ENCODE data around the gene CRX.
A peak's percentile ranks its signal among the peaks of the same experiment; 100 is the strongest.
"Not testable (repeated sequence)": the region's sequence is repeated elsewhere in the genome, so short reads cannot be mapped to it uniquely, and the experiment has no call there.

CRX gene

DNA sequence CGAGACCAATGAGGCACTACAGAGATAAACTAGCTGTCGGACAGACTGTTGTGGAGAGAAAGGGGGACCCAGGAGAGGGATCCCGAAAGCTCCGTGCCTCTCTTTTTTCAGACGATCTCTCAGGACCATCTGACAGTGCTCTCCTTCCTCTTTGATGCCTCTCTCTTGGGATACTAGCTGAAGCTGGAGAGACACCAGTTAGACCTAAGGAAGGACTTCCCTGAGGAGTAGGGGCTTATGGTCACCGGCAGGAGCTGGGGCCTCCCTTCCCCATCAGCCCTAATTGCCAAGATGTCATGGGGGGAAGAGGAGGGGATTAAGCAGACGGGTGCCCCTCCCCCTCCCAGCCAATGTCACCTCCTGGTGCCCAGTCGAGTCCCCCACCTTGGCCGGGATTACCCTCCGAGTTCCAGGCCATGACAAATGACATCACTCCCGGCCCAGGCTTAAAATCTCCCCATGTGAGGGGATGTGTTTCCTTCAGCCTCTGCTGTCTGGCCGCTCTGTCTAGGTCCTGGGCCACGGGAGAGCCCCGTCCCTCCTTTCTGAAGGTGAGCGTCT is at the start of gene CRX:
Gene CRX, plus strand, starts transcription at position 478 of the 561 bp plus-strand sequence. CDS start 12,507 bp downstream, outside the sequence.
- Mint-ChIP-seq H3K27ac (no peak within 1 kb of the TSS), H3K4me1 (no peaks in the 10 kb centered on the region), H3K36me3 (ENCODE audit: low read depth) (no peaks in the 10 kb centered on the region), H3K27me3 (peaks cover 29% of the 10 kb centered on the region), H3K4me3 (no peak within 1 kb of the TSS), H3K9me3 (no peaks in the 10 kb centered on the region)
- DNase-seq (no peak), ATAC-seq (no peak)

DNA sequence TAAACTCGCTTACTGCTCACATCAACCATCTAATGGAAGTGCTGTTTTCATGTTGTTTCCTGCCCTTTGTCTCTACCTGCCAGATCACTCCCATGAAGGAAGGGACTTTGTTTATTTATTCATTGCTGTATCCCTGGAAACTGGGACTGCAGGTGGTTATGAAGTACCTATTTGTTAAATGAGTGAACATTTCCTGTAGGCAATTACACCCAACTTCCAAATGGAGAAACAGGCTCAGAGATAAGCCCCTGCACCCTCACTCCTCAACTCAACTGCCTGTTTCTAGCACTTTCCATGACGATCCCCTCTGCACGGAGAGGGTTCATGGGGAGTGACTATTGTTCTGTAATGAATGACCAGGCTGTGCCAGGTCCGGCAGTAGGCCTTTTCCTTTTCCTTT is 45.2 kb upstream of the CRX start:
- H3K9me3 Mint-ChIP-seq: no peaks in the 10 kb centered on the region
- no peak for DNase-seq
- ATAC-seq: no peak
- H3K36me3 Mint-ChIP-seq (ENCODE audit: low read depth): peaks cover 9% of the 10 kb centered on the region
- no peak overlapping the region for H3K27ac Mint-ChIP-seq
- H3K4me3 Mint-ChIP-seq: no peak overlapping the region
- peaks cover 17% of the 10 kb centered on the region for H3K4me1 Mint-ChIP-seq
- no peaks in the 10 kb centered on the region for H3K27me3 Mint-ChIP-seq

DNA sequence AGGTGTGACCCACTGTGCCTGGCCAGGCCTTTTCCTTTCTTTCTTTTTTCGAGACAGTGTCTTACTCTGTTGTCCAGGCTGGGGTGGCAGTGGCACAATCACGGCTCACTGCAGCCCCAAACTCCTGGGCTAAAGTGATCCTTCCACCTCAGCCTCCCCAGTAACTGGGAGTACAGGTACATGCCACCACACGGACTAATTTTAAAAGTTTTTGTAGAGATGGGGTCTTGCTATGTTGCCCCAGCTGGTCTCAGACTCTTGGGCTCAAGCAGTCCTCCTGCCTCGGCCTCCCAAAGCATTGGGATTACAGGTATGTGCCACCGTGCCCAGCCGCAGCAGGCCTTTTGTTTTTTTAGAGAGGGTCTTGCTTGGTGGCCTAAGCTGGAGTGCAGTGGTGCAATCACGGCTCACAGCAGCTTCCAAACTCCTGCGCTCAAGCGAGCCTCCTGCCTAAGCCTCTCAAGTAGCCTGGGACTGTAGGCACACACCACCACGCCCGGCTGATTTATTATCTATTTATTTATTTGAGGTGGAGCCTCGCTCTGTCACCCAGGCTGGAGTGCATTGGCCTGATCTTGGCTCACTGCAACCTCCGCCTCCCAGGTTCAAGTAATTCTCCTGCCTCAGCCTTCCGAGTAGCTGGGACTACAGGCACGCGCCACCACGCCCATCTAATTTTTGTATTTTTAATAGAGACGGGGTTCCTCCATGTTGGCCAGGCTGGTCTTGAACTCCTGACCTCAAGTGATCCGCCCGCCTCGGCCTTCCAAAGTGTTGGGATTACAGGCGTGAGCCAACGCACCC is 44.3 kb upstream of the CRX start:
- ATAC-seq, DNase-seq, H3K9me3 Mint-ChIP-seq, H3K27me3 Mint-ChIP-seq: not testable (repeated sequence)
- peaks cover 17% of the 10 kb centered on the region for H3K4me1 Mint-ChIP-seq
- H3K4me3 Mint-ChIP-seq: peak overlapping the region; percentile 86
- peak overlapping the region; percentile 88 for H3K27ac Mint-ChIP-seq
- H3K36me3 Mint-ChIP-seq (ENCODE audit: low read depth): peaks cover 18% of the 10 kb centered on the region

DNA sequence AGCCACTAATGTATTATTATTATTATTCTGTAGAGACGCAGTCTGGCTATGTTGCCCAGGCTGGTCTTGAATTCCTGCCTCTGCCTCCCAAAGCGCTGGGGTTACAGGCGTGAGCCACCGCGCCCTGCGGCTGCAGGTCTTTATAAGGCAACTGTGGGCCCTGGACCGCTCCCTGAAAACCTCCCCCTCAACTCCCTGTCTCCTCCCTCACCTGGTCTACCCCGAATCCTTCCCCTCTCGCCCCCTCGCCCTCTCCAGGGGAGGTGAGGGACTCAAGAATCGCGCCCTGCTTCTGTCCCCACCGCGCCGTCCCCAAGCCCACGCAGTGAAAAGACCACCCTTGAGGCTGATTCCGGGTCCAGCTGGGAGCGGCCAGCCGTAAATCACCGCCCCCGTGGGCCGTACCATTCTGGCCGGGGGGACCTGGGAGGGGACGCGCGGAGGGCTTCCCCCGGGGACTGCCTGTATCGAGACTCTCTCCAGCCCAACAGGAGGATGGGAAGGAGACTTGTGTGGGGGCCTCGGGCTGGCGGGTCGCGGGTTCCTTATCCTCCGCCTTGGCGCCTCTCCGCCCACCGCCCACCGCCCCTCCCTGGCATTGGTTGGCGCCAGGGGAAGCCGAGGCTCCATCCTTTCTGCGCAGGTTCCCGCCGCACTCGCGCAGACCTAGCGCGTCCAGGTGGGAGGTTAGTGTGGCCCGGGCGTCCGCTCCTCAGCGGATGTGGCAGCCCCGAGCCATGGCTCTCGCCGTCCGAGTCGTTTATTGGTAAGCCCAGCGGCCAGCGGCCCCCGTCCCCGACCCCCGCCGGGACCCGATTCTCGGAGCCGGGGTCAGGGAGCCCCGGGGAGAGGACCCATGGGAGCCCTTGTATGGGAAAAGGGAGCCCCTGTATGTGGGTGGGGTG is 43.4 kb upstream of the CRX start, which contains the start of gene SELENOW:
Gene SELENOW, plus strand, starts transcription at position 655 of the 905 bp plus-strand sequence. Its CDS starts 83 bp downstream, at position 738.
- H3K36me3 Mint-ChIP-seq (ENCODE audit: low read depth): peaks cover 20% of the 10 kb centered on the region
- peak within 1 kb of the TSS; percentile 88 for H3K27ac Mint-ChIP-seq
- peaks cover 17% of the 10 kb centered on the region for H3K4me1 Mint-ChIP-seq
- H3K4me3 Mint-ChIP-seq: peak within 1 kb of the TSS; percentile 86
- DNase-seq (peak; percentile 83), ATAC-seq (peak; percentile 94)
- no peaks in the 10 kb centered on the region for H3K27me3 Mint-ChIP-seq
- H3K9me3 Mint-ChIP-seq: no peaks in the 10 kb centered on the region

DNA sequence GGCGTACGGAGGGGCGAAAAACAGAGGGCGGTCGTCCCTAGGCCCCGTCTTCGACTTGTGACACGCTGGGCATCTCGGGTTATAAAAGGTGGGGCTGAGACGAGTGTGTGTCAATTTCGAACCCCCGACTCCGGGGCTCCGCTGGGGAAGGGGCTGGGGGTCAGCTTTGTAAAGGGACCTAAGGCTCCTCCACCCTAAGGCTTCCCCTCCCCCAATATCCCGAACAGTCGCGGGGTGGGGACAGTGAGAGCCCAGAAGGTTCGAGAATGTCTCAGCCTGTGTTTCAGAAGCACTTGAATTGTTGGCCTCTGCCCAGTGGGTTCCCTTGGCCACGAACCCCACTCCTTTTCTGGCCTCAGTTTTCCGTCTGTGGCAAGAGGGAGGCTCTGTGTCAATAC is 42.8 kb upstream of the CRX start:
- no peaks in the 10 kb centered on the region for H3K27me3 Mint-ChIP-seq
- H3K36me3 Mint-ChIP-seq (ENCODE audit: low read depth): peaks cover 24% of the 10 kb centered on the region
- H3K4me3 Mint-ChIP-seq: peak overlapping the region; percentile 86
- H3K27ac Mint-ChIP-seq: peak overlapping the region; percentile 88
- ATAC-seq (no peak), DNase-seq (peak; percentile 19)
- H3K4me1 Mint-ChIP-seq: peaks cover 17% of the 10 kb centered on the region
- no peaks in the 10 kb centered on the region for H3K9me3 Mint-ChIP-seq

DNA sequence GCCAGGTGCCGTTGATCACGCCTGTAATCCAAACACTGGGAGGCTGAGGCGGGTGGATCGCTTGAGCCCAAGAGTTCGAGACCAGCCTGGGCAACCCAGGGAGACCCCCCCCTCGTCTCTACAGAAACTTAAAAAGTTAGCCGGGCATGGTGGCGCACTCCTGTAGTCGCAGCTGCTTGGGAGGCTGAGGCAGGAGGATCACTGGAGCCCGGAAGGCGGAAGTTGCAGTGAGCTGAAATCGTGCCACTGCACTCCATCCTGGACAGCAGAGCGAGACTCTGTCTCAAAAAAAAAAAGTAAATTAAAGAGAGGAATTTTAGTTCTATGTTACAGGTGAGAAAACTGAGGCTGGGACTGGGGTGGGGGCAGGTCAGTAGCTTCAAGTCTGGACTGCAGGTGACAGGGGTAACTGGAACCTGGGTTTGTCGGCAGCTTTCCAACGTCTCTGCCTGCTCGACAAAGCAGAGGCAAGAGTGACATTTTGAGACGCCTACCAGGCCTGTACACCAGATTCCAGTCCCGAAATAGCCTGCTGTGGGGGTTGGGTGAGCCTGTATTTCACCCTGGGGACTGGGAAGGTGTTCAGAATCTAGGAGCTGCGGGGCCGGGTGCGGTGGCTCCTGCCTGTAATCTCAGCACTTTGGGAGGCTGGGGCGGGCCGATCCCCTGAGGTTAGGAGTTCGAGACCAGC is 42.1 kb upstream of the CRX start:
- Mint-ChIP-seq H3K9me3 (no peaks in the 10 kb centered on the region), H3K4me1 (peaks cover 17% of the 10 kb centered on the region), H3K27ac (peak overlapping the region; percentile 88), H3K4me3 (peak overlapping the region; percentile 86), H3K36me3 (ENCODE audit: low read depth) (peaks cover 30% of the 10 kb centered on the region), H3K27me3 (no peaks in the 10 kb centered on the region)
- no peak for ATAC-seq
- no peak for DNase-seq

DNA sequence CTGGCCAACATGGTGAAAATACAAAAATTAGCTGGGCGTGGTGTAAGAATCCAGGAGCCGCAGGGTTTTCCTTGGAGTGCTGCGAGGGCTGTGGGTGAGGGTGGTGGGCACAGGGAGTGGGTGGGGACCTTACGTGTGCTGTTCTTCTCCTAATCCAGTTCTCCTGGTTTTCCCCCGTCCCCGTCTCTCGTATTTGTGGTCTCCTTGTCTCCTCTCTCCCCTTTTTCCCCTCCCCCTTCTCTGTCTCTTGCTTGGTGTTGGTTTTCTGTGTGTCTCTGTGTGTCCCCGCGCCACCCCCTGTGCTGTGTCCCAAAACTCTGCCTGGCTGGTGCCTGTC is 41.6 kb upstream of the CRX start:
- H3K27ac Mint-ChIP-seq: peak overlapping the region; percentile 34
- ATAC-seq: no peak

DNA sequence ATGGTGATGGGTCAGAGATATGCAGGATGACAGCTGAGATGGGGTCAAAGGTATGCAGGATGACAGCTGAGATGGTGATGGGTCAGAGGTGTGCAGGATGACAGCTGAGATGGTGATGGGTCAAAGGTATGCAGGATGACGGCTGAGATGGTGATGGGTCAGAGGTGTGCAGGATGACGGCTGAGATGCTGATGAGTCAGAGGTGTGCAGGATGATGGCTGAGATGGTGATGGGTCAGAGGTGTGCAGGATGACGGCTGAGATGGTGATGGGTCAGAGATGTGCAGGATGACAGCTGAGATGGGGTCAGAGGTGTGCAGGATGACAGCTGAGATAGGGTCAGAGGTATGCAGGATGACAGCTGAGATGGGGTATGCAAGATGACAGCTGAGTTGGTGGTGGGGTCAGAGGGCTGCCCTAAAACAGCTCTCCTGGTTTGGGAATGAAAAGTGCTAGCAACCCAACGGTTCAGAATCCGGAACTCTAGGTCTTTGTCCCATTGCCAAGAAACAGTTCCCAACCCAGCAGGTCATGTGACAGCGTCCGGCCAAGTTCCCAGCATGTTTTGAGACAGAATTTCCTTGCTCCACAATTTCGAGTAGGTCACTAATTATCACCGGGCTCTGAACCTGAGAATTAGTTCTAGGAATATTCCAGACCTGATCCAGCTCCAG is 40.0 kb upstream of the CRX start:
- H3K4me3 Mint-ChIP-seq: no peak overlapping the region
- H3K36me3 Mint-ChIP-seq (ENCODE audit: low read depth): peaks cover 30% of the 10 kb centered on the region
- H3K4me1 Mint-ChIP-seq: peaks cover 17% of the 10 kb centered on the region
- peak overlapping the region; percentile 28 for H3K27ac Mint-ChIP-seq
- DNase-seq (no peak), ATAC-seq (no peak)
- no peaks in the 10 kb centered on the region for H3K9me3 Mint-ChIP-seq
- no peaks in the 10 kb centered on the region for H3K27me3 Mint-ChIP-seq

More for the DNA sequence above, 41.6 kb upstream of the CRX start:
- no peak for DNase-seq
- Mint-ChIP-seq H3K36me3 (ENCODE audit: low read depth) (peaks cover 30% of the 10 kb centered on the region), H3K9me3 (no peaks in the 10 kb centered on the region), H3K4me1 (peaks cover 17% of the 10 kb centered on the region), H3K4me3 (peak overlapping the region; percentile 86), H3K27me3 (no peaks in the 10 kb centered on the region)

DNA sequence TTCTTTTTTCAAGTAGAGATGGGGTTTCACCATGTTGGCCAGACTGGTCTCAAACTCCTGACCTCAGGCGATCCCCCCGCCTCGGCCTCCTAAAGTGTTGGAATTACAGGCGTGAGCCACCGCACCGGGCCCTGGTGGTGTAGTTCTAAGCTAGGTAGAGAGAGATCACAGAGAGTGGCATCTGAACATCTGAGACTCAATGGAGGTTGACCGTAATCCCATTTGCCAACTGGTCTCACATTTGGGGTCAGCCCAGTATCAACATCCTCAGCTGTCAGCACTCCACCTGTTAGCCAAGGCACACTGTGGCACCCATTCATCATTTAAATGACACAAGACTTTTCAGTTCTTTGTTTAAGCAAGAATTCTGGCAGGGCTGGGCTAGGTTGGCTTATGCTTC is 35.2 kb upstream of the CRX start:
- ATAC-seq (no peak), DNase-seq (no peak)
- Mint-ChIP-seq H3K4me1 (peaks cover 5% of the 10 kb centered on the region), H3K27me3 (peaks cover 4% of the 10 kb centered on the region), H3K27ac (no peak overlapping the region), H3K4me3 (no peak overlapping the region), H3K36me3 (ENCODE audit: low read depth) (peaks cover 21% of the 10 kb centered on the region), H3K9me3 (no peaks in the 10 kb centered on the region)

DNA sequence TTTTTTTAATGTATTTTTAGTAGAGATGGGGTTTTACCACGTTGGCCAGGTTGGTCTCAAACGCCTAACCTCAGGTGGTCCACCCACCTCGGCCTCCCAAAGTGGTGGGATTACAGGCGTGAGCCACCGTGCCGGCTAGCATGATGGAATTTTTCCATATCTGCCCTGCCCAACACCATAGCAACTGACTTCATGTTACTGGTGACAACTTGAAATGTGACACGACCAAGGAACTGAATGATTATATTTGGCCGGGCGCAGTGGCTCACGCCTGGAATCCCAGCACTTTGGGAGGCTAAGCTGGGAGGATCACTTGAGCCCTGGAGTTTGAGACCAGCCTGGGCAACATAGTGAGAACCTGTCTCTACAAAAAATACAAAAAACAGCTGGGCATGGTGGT is 34.4 kb upstream of the CRX start:
- H3K4me3 Mint-ChIP-seq, ATAC-seq, H3K9me3 Mint-ChIP-seq, H3K27ac Mint-ChIP-seq, DNase-seq, H3K27me3 Mint-ChIP-seq, H3K4me1 Mint-ChIP-seq: not testable (repeated sequence)
- H3K36me3 Mint-ChIP-seq (ENCODE audit: low read depth): peaks cover 13% of the 10 kb centered on the region

DNA sequence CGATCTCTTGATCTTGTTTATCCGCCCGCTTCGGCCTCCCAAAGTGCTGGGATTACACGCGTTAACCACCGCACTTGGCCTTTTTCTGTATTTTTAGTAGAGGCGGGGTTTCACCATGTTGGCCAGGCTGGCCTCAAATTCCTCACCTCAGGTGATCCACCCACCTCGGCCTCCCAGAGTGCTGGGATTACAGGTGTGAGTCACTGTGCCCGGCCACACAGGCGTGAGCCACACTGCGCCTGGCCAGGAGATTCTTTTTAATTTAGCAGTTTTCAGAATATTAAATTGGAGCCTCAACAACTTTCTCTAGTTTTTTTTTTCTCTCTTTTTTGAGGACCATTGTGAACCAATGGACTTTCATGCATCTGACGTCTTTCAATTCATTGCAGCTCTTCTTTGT is 31.9 kb upstream of the CRX start:
- not testable (repeated sequence) for H3K9me3 Mint-ChIP-seq; H3K27ac Mint-ChIP-seq; H3K27me3 Mint-ChIP-seq; DNase-seq; H3K4me1 Mint-ChIP-seq; H3K4me3 Mint-ChIP-seq; ATAC-seq; H3K36me3 Mint-ChIP-seq (ENCODE audit: low read depth)

DNA sequence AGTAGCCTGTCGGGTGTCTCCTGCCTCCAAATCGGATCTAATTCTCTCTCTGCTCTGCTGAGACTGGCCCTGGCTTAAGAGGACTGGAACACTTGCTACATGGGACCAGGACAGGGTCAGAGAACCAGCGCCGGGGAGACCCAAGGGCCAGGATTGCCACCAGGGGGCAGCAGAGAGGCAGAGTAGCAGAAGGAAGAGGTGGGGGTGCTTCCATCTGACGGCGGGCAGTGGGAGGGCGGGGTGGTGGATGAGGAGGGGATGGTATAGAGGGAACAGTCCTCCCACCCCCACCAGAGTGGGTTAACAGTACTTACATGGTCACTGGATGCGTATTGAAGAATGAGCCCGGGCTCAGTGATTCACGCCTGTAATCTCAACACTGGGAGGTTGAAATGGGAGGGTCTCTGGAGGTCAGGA is 31.3 kb upstream of the CRX start:
- H3K27me3 Mint-ChIP-seq: peaks cover 5% of the 10 kb centered on the region
- peaks cover 6% of the 10 kb centered on the region for H3K9me3 Mint-ChIP-seq
- DNase-seq (peak; percentile 92), ATAC-seq (peak; percentile 61)
- H3K4me1 Mint-ChIP-seq: peaks cover 5% of the 10 kb centered on the region
- H3K36me3 Mint-ChIP-seq (ENCODE audit: low read depth): no peaks in the 10 kb centered on the region
- no peak overlapping the region for H3K27ac Mint-ChIP-seq
- H3K4me3 Mint-ChIP-seq: no peak overlapping the region

DNA sequence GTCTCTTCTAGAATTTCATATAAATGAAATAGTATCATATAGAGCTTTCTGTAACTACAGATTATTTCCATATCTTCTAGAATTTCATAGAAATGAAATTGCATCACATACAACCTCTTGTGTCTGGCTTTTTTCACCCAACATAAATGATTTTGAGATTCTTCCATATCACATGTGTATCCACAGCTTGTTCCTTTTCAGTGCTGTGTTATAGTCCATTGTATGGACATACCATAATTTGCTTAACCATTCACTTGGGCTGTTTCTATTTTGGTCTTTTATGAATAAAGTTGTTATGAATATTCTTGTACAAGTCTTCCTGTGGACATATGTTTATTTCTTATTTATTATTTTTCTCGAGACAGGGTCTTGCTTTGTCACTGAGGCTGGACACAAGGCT is 29.1 kb upstream of the CRX start:
- peaks cover 6% of the 10 kb centered on the region for H3K9me3 Mint-ChIP-seq
- H3K36me3 Mint-ChIP-seq (ENCODE audit: low read depth): no peaks in the 10 kb centered on the region
- peaks cover 7% of the 10 kb centered on the region for H3K27me3 Mint-ChIP-seq
- H3K4me1 Mint-ChIP-seq: peaks cover 5% of the 10 kb centered on the region
- DNase-seq: no peak
- ATAC-seq: no peak
- H3K4me3 Mint-ChIP-seq: no peak overlapping the region
- no peak overlapping the region for H3K27ac Mint-ChIP-seq

DNA sequence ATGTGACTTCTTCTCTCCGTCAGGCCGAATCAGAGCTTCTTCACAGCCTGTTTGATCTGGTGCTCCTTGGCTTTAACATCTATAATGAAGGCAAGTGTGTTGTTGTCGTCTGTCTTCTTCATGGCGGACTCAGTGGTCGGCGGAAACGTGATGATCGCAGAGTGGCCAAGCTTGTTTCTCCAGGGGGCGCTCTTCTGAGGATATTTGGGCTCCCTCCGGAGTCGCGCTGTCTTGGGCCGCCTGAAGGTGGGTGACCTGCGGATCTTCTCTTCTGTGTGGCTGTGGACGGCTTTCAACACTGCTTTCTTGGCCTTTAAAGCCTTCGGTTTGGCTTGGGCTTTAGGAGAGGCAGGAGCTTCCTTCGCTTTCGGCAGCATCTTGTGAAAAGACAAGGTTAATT is 27.2 kb upstream of the CRX start:
- DNase-seq (no peak), ATAC-seq (no peak)
- peaks cover 15% of the 10 kb centered on the region for H3K27me3 Mint-ChIP-seq
- H3K4me3 Mint-ChIP-seq: no peak overlapping the region
- H3K27ac Mint-ChIP-seq: no peak overlapping the region
- peaks cover 1% of the 10 kb centered on the region for H3K4me1 Mint-ChIP-seq
- no peaks in the 10 kb centered on the region for H3K36me3 Mint-ChIP-seq (ENCODE audit: low read depth)
- peaks cover 6% of the 10 kb centered on the region for H3K9me3 Mint-ChIP-seq

All from activated naive CD8-positive, alpha-beta T cell treated with anti-CD3 and anti-CD28 coated beads, Interleukin-2, amount 50 U/mL, for 24 hours (primary cell).